RPMI8226 (cell line): ENCODE data around the gene ABLIM1.
A peak's percentile ranks its signal among the peaks of the same experiment; 100 is the strongest.

Experiments used
- DNase-seq: peaks from one replicate; pipeline ENCODE4 v3.0.0-alpha.2; 2015

ABLIM1 gene

DNA sequence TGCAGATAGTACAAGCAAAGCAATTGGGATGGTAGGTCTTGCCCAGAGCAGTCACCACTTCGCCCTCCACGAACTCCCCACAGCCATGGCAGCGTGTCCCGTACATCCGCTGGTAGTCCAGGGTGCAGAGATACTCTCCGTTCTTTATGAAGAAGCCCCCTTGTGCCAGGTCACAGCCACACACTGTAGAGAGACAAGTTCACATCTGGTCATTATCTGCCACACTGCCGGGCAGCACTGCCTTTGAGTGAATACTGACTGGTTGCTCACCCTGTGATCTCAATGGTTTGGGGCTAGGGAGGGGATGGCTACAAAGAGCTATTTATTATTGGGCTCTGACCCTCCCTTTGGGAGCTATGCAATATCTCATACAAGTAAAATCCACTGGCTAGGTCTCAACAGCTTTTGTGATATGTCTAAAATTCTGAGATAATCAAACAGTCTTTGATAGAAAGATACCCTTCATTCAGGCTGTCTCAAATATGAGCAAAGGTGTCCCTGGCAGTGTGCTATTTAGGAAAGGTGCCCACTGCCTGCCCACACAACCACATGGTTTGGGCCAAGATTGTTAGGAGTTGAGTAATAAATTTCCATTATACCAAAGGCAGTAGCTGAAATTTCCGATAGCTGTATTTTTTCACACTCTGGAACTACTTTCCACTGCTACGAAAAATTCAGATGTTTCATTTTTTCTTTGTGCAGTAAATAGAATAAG is 82.5 kb downstream of the ABLIM1 start:
- DNase-seq = no peak

DNA sequence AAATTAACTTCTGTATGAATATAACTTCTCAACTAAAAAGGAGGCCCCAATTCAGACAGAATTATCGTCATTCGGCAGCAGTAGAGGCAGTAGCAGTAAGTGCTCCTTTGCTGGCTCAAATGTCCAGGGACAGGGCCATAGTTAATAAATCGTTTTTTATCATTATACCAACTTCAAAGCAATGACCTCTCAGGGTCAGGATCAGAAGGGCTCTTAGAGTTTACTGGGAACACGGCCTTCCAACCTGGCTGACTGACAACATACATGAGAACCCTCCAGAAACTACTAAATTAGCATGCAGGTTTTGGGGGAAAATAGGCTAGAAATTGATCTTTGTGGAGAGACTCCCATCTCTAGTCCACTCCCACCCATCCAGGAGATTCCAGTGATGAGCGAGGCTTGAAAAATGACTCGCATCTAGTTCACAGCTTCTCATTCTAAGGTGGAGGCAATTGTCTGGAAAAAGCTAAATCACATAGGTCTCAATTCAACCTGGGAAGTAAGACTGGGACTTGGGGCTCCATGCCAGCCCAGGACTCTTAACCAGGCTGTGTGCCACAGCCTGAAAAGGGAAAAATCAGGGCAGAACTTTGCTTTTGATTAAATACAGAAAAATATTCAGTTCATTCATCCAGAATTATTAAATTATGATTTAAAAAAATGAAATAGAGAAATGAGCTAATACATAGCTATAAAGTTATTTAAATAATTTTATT is 84.6 kb downstream of the ABLIM1 start:
- DNase-seq = no peak

DNA sequence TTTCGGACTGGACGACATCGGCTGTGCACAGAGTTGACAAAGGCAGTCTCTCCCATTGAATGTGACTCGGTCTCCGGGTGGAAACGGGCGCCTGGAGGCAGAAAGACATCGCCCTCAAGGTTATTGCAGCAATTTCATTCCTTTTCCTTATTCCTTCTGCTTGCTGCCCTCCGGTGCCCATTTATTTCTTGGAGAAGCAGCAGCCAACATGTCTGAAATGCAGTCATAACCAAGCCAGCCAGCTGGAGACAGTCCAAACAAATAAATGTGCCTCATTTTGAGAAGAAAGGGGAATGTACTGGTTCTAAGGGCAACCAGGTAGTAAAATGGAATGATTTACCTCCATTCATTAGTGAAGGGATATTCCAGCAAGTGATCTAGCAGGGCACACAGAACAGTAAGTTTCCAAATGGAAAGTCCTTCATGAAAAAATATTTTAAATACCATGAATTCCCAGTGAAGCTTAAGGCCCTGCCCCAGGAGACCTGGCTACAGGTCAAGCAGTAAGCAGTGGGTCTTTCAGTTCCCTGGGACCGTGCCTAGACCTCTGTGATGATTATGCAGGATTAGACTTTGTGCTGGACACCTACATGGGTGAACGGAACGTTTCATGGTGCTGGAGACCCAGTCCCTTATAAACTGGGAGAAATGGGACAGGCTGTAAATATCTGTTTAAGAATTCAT is 86.6 kb downstream of the ABLIM1 start:
- no peak for DNase-seq

DNA sequence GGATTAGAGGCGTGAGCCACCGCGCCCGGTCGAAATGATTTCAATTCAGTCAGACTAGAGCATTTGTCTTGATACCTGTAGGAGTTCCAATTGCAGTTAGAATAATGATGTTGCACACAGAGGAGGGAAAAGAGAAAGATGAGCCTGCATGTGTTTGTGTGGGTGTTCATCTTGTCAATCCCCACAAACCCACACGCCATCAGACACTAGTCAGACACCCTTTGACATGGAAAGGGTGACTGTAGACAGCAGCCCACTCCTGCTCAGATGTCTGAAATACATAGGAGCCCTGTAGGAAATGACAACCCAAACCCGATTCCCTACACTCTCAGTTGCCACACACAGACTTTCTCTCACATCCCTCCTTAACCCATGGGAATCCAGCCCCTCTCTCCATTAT is 92.0 kb downstream of the ABLIM1 start:
- DNase-seq = no peak

DNA sequence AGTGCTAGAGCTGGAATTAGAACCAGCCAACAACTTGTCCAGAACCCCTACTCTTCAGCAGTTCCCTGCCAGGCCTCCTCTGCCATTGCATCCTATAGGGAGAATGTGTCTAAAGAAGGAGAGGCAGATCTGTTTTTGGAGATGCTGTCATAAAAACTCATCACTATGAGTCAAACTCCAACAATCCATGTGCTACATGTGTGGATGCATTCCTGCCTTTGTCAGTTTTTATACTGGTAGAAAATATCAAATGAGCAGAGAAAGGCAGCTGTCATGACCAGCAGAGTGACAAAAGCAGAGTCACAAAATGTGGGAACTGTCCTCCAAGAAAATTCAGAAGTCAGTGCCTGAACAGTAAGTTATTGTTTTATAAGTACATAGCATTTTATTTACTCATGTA is 93.0 kb downstream of the ABLIM1 start:
- DNase-seq = no peak

DNA sequence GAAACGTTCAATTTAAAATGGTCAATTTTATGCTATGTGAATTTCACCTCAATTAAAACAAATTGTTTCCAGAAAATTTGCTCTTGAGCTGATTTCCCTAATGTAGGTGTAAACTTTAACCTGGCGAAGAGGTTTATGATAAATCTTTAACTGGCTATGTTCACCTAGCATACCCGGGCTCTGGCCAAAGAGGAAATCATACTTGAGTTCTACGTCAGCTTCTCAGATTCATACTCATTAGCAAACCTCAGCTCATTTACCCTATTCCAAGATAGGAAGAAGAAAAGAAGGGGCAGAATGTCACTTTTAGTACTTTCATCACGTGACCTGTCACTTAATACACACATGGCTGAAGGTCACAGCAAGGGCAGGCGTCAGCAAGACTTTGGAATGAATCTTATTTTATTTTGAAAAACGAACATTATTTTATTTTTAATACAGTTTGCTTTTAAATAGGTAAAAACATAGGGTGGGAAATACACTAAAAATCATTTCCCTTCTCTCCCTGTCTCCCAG is 97.0 kb downstream of the ABLIM1 start:
- no peak for DNase-seq

DNA sequence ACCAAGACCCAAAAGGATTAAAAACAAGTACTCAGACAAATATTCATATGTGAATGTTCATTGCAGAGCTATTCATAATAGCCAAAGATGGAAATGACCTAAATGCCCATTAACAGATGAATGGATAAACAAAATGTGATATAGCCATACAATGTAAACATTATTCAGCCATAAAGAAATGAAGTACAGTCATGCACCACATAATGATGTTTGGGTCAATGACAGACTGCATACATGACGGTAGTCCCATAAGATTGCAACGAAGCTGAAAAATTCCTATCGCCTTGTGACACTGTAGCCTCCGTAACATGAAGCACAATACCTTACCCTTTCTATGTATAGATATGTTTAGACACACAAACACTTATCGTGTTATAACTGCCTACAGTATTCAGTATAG is 97.9 kb downstream of the ABLIM1 start:
- no peak for DNase-seq

DNA sequence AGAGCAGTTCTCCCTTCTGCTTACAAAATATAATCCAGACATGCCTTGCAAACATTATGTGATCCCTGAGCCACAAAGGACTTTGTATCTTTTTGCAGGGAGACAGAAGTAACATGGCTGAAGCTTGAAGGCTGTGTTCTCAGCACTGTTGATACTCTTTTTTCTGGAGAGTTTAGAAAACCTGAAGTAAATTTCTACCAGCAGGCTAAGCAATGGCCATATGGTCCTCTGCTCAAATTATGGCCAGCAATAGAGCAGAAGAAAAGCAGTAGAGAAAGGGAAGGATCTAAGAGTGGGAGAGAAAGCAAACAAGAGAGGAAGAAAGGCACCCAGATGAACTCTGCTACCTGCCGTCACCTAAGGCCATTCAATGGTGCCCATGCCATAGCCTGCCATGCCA is 98.4 kb downstream of the ABLIM1 start:
- no peak for DNase-seq

DNA sequence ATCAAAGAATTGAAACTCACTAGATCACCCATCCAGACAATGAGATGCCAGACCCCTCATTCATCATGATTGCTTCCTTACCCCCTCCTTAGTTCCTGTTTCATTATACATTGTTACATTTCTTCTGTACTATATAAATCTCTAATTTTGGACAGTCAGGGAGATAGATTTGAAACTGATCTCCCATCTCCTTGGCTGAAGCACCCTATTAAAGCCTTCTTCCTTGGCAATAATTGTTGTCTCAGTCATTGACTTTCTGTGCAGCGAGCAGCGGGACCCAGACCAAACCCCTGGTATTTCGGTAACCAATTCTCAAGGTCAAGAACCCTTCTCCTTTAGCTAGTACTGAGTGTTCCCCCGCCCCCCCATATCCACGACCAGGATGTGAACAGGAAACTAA is 100.2 kb downstream of the ABLIM1 start:
- DNase-seq = no peak

DNA sequence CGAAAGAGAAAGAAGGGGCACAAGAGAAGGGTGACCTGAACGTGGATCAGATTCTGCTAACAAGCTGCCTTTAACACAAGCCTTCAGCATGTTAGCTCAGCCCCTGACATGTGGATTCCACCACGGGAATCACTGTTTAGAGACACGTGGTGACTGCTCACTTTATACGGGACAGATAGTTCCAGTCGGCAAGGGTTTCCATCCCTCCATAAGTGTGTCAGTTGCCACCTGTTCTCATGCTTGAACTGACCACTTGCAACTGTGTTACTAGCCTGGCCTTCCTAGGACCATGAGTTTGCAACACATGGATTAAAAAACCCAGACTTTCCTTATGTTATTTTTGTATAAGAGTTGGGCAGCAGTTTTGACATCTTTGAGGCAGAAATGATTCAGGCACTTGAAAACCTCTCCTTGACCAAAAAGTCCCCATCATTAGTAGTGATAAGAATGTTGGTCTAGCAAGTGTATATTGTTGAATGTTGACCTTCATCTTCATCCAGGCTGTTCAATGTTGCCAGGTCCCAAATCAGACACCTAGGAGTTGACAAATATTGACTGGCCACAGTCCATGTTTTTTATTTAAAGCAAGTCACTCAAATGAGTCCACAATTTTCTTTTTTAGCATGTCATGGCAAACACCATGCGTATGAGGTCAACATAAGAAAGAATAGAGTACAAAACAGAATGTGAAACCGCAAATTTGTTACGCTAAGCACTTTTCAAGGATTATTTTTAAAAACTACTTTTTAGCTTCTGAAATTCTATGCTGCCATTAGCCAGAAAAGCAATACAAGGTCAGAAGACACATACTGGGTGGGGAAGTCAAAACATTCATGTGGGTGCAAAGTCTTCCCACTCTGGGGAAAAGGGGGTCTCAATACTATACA is 101.6 kb downstream of the ABLIM1 start:
- peak; percentile 26 for DNase-seq

DNA sequence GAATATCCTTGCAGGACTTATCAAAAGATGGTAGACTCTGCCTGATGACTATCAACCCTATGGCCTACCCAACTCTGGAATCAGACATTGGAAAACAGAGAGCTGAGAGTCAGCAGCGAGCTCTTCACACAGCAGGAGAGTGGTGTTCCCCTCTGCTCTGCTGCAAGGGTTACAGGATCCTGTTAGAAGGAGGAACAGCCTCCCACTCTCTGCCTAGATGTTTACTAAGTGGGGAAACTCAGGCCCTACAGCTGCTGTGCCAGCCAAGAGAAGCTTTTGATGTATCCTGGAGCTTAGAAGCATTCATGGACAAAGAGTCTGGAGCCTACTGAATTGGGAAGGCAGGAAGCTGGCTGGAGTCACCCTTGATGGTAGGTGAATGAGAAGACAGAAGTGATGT is 104.6 kb downstream of the ABLIM1 start:
- no peak for DNase-seq

DNA sequence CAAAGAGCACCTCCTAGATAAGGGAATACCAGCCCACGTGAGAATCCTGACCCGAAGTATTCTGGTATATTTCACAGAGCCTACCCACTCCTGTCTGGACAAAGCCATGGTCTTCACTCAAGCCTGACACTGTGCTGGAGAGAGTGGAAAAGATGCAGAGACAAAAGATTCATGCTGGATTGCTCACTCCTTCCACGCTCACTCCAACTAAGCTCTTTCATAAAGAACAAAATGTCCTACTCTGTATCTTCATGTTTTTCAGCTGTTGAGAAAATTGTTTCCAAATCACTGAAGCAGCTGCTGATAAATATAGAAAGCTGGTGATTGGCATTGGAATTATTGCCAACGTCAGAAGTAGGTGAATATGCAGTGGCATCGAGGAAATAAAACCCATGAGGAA is 106.0 kb downstream of the ABLIM1 start:
- no peak for DNase-seq

DNA sequence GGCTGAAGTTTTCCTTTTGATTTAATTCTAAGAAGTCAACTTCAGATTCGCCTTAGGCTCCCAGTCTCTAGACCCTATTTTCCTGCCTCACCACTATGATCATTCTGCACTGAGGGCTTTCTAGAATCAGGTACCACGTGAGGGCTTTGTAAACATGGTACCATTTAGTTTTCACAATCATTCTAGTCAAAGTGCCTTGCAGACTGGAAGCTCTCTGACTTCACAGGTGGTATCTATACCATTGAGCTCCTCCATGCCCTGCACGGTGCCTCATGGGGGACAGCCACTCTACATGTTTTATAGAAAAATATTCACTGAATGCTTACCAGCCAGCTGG is 106.5 kb downstream of the ABLIM1 start:
- no peak for DNase-seq

DNA sequence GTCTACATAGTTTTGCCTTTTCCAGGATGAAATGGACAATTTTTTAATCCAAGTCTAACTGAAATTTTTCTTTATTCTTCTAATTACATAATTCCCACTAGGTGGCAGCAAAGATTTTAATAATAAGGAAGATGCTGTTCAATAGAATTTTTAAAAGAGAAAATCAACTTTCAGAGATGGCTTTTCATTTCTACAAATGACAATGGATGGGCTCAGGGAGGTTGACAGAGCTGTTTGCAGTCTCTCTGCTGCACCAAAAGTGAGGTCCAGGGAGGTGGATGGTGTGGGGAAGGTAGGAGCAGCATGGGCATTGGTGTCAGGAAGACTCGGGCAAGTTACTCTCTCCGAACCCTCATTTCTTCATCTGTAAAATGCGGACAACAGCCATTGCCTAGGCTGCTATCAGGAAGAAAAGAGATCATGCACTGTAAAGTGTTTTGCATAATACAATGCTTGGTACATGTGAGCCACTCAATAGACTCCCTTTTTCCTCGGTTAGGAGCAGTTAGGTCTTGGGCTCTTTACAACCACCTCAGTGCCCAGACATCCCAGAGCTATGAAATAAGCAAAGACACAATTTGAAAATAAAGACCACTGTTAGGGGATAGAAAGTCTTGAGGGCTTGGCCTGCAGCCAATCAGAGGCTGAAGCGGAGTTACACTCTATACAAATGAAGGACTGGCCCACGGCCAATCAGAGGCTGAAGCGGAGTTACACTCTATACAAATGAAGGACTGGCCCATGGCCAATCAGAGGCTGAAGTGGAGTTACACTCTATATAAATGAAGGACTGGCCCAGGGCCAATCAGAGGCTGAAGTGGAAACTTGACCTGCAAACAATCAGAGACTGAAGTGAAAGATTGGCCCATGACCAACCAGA is 107.1 kb downstream of the ABLIM1 start:
- peak; percentile 34 for DNase-seq

DNA sequence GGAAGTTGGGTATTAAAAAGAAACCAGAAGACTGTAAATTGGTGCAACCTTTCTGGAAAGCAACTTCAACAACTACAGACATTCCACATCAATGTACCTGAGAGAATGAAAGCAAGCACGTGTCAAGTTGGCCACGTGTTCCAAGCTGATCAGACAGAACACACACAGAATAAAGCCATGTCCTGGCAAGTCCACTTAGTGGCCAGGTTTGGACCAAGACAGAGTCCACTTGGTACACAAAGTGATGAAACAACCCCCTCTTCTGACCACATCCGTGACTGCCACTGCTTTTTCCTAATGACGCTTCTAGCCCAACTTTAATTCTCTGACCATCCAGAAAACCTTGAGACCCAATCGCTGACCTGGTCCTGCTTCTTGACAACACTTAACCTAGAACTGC is 109.4 kb downstream of the ABLIM1 start:
- no peak for DNase-seq

DNA sequence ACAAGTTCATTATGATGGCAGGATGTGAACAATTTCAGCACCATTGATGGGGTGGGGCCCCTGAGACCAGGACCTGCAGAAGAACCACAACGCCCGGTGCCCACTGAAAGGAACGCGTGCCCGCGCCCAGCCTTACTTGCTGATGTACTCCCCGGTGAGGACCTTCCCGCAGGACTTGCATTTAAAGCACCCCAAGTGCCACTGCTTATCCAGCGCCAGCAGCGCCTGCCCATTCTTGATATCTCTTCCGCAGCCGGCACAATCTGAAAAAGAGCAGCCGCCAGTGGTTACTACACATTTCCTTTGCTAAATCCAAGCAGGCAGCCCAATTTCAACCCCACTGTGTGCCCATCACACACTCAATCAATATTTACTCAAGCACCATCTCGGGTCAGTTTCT is 110.6 kb downstream of the ABLIM1 start:
- DNase-seq = no peak

DNA sequence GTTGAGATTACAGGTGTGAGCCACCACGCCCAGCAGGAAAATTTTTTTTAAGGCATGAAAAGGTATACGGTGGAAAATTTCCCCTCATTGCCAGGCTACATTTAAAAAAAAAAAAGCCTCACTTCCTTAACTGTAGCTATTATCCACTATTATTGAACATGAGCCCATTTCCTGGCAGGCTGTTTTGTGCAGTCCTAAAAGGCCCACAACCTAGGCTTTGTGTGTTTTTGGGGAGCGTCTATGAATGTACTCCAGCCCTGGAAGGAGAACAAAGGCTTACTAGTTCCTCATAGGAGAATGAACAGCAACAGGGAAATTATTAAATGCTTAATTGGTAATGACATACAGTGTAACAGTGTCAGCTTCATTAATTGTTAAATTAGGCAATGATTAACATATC is 111.0 kb downstream of the ABLIM1 start:
- DNase-seq = no peak

DNA sequence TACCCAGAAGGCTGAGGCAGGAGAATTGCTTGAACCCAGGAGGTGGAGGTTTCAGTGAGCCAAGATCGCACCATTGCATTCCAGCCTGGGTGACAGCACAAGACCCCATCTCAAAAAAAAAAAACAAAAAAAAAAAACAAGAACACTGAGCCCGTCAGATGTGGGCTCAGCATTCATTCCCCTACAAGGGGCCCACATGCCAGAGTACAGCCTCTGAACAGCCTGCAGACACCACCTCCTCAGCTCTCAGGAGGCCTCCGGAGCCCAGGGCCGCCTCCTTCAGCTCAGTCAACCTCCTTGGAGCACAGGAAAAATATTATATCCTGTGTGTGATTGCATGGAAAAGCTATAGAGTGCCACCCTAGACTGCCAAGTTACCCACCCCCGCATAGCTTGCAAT is 112.3 kb downstream of the ABLIM1 start:
- no peak for DNase-seq

DNA sequence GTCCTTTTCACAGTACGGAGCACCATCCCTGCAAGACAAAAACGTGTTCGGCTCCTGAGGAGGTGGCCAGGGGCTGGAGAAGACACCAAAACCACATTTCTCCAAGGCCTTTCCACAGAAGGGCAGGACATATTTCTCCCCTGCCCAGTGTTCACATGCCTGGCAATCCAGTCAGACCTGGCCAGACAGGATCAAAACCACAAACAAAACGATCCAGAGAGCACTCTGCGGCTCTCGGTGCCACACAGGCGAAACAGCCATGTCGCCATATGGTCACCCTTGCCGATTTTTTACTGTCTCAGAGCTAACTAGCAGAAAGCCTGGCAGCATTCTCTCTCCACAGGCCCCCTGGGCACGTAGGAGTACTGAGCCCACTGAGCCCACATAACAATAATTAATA is 113.0 kb downstream of the ABLIM1 start:
- no peak for DNase-seq

DNA sequence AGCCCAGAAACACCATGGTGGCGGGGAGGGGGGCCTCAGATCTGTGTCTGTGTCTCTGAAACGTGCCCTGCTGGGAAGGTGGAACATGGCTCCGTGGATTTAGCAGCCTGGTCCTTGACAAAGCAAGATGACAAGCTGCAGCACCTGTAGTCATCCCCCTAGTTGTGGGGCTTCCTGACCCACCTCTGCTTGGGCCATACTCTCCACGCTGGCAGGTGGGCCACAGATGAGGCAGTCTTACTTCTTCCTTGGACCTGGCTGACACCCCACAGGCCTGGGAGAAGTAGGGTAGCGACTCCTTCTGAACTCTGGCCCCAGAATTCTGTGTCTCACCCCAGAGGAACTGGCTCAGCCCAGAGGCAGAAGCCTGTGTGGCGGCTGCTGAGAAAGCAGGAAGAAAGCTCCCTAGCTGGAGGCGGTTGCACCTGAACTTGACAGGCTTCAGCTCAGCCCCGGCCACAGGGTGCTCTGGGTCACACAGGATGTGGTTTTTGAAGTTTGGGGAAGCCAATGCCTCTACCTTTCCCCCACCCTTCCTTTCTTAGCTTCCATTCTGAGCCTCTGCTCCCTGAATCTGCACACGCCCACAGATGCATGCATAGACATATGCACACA is 113.9 kb downstream of the ABLIM1 start:
- peak; percentile 77 for DNase-seq

DNA sequence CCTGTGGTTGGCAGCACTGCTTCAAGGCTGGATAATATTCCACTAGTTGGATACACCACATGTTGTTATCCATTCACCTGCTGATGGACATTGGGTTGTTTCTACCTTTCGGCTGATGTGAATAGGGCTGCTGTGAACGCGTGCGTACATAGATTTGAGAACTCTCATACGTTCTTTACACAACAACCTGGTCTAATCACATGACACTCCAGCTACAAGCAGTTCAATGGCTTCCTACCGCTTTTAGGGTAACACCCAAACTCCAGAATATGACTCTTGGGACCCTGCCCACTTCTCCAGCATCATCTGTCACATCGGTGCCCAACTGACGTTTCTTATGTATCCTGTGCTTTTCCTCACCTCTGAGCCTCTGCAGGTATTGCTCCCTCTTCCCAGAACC is 114.6 kb downstream of the ABLIM1 start:
- DNase-seq = no peak

DNA sequence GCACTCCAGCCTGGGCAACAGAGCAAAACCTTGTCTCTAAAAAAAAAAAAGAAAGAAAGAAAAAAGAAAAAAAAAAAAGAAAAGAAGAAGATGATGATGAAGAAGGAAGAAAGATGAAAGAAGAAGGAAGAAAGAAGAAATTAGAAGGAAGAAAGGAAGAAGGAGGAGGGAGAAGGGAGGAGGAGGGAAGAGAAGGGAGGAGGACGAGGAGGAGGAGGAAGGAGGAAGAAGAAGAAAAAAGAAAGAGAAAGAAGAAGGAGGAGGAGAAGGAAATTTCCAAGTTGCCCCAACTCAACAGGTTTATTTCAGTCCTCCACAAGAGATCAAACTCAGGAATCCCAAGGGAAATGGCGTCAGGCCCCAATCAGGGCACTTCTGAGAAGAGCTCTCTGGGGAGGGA is 115.7 kb downstream of the ABLIM1 start:
- no peak for DNase-seq
